ENCODE measurements around the gene LINGO1.

LINGO1 gene

DNA sequence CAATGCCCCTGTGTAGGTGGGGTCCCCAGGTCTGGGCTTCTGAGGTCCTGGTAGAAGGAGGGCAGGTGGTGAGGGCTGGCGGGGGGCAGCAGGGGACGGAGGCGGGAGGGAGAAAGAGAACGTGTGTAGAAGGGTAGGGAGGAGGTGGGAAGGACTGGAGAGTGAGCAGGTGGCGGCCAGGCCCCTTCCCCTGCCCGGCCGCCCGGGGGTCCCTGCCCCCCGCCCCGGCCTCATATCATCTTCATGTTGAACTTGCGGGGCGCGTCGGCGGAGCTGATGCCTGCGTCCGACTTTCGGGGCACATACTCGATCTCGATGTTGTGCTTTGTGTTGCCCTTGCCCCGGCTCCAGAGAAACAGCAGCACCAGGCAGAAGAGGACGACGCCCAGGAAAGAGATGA, 18.9 kb downstream of the LINGO1 start:
- Histone ChIP-seq H3K9me3 (no peaks in the 10 kb centered on the region), H3K4me1 (no peaks in the 10 kb centered on the region), H3K4me3 (ENCODE audit: low read depth, low read length) (no peak overlapping the region), H3K36me3 (no peaks in the 10 kb centered on the region), H3K27me3 (no peaks in the 10 kb centered on the region)
- TF ChIP-seq, protein P1, sequence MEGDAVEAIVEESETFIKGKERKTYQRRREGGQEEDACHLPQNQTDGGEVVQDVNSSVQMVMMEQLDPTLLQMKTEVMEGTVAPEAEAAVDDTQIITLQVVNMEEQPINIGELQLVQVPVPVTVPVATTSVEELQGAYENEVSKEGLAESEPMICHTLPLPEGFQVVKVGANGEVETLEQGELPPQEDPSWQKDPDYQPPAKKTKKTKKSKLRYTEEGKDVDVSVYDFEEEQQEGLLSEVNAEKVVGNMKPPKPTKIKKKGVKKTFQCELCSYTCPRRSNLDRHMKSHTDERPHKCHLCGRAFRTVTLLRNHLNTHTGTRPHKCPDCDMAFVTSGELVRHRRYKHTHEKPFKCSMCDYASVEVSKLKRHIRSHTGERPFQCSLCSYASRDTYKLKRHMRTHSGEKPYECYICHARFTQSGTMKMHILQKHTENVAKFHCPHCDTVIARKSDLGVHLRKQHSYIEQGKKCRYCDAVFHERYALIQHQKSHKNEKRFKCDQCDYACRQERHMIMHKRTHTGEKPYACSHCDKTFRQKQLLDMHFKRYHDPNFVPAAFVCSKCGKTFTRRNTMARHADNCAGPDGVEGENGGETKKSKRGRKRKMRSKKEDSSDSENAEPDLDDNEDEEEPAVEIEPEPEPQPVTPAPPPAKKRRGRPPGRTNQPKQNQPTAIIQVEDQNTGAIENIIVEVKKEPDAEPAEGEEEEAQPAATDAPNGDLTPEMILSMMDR (IDR thresholded peaks at IDR 0.05; ENCODE audit: low read depth, low read length), result no peak
- no peak for DNase-seq

DNA sequence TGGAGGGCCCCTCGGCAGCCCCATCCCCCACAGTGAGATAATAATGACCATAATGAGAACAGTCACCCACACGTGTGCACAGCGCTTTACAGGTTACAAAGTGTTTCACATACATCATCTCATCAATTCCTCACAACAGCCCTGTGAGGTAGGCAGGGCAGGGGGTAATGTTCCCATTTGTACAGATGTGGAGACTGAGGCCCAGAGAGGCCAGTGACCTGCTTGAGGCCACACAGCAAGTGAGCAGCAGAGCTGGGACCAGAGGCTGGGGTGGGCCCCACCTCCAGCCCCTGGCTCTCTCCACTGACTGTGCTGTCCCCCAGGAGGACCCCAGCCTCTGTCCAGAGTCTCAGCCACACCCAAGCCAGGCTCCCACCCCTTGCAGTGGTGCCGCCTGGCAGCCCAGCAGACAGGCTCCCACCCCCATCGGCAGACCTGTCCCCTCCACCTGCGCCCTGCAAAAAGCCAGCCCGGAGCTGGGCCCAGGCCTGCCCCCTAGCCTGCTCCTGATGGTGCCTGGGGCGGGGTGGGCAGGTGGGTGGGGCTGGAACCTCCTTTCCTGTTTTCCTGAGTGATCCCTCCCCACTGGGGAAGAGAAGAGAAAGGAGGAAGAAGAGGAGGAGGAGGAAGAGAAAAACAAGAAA, 19.6 kb downstream of the LINGO1 start:
- no peak for DNase-seq
- no peaks in the 10 kb centered on the region for H3K9me3 ChIP-seq
- no peak overlapping the region for H3K4me3 ChIP-seq (ENCODE audit: low read depth, low read length)
- TF ChIP-seq, protein P1 (IDR thresholded peaks at IDR 0.05; ENCODE audit: low read depth, low read length), result no peak
- no peaks in the 10 kb centered on the region for H3K27me3 ChIP-seq
- H3K4me1 ChIP-seq, result peaks cover 3% of the 10 kb centered on the region
- H3K36me3 ChIP-seq, result no peaks in the 10 kb centered on the region

DNA sequence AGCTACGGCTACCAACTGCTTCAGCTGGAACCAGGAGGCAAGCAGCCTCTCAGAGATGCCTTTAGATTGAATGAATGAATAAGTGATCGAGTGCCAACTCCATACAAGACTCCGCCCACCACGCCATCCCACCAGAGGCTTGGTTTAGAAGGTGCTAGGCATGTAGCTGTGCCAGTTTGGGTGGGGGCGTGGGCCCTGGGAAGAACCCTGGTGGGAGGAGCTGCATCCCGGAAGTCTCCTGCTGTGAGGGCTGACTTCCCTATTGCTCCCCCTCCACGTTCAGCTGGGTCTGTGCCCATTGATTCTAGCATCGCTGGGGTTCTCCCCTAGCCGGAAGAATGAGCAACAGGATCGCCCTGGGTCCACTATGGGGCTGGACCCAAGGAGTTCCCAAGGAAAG, 20.9 kb downstream of the LINGO1 start:
- no peak for DNase-seq
- no peaks in the 10 kb centered on the region for H3K36me3 ChIP-seq
- H3K4me1 ChIP-seq, result peaks cover 16% of the 10 kb centered on the region
- TF ChIP-seq, protein P1 (IDR thresholded peaks at IDR 0.05; ENCODE audit: low read depth, low read length), result no peak
- no peaks in the 10 kb centered on the region for H3K27me3 ChIP-seq
- no peaks in the 10 kb centered on the region for H3K9me3 ChIP-seq
- H3K4me3 ChIP-seq (ENCODE audit: low read depth, low read length), result no peak overlapping the region

DNA sequence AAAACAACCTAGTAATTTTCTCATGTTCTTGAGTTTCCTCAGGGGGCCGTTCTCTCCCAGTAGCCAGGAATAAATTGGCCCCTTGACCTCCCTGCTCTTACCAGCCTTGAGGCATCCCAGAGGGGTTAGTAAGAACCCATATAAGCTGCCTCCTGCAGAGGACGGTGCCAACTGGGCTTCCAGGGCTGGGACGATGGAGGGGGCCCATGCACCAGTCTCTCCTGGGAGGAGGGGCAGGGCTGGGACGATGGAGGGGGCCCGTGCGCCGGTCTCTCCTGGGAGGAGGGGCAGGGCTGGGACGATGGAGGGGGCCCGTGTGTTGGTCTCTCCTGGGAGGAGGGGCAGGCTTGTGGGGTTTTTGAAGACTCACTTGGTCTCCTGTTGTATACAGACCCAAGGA, 22.0 kb downstream of the LINGO1 start:
- no peaks in the 10 kb centered on the region for H3K27me3 ChIP-seq
- TF ChIP-seq, protein P1 (IDR thresholded peaks at IDR 0.05; ENCODE audit: low read depth, low read length), result no peak
- H3K9me3 ChIP-seq, result no peaks in the 10 kb centered on the region
- DNase-seq, result no peak
- no peak overlapping the region for H3K4me3 ChIP-seq (ENCODE audit: low read depth, low read length)
- H3K36me3 ChIP-seq, result no peaks in the 10 kb centered on the region
- H3K4me1 ChIP-seq, result peaks cover 27% of the 10 kb centered on the region

DNA sequence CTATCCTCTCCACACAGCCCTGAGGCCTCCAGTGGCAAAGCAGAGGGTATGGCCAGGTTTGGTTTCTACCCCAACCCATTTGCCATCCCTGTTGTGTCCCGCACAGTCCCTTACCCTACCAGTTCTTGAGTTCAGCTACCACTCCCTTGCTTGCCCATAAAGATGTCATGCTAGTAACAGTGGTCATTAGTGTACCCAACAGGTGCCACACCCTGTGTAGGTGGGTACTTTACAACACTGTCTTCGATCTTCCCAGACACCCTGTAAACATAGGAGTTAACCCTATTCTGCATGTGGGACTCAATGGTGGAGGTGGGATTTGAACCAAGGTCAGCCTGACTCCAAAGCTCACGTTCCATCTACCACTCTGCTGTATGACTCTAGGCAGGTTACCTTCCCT, 23.2 kb downstream of the LINGO1 start:
- Histone ChIP-seq H3K36me3 (no peaks in the 10 kb centered on the region), H3K9me3 (no peaks in the 10 kb centered on the region), H3K27me3 (no peaks in the 10 kb centered on the region), H3K4me3 (ENCODE audit: low read depth, low read length) (no peak overlapping the region), H3K4me1 (peaks cover 38% of the 10 kb centered on the region)
- no peak for DNase-seq
- TF ChIP-seq, protein P1 (IDR thresholded peaks at IDR 0.05; ENCODE audit: low read depth, low read length), result no peak

DNA sequence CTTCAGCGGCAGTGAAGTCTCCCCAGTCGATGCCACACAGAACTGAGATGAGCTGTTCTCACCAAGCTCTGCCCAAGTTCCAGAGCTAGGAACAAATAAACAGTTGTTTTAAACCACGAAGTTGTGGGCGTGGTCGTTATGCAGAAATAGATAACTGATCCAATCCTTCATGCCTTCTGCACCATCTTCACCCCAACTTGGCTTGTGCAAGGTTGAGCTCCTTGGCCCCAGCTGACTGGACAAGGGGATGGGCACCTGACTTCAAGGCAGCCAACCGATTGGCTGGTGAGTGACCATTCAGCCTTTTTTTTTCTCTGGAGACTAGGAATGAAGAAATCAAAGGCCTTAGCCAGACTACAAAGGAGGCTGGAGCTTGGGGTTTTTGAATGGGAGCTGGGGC, 23.9 kb downstream of the LINGO1 start:
- H3K4me3 ChIP-seq (ENCODE audit: low read depth, low read length), result no peak overlapping the region
- TF ChIP-seq, protein P1 (IDR thresholded peaks at IDR 0.05; ENCODE audit: low read depth, low read length), result no peak
- H3K4me1 ChIP-seq, result peaks cover 43% of the 10 kb centered on the region

More for the DNA sequence above, 23.9 kb downstream of the LINGO1 start:
- Histone ChIP-seq H3K36me3 (no peaks in the 10 kb centered on the region), H3K9me3 (no peaks in the 10 kb centered on the region), H3K27me3 (no peaks in the 10 kb centered on the region)
- DNase-seq, result no peak

Measured in BE2C (cell line).